Measurements from ENCODE around the gene ZNF430. TPM values are rescaled to one million over a fixed set of nuclear protein-coding genes. Genes with fewer than 3 reads are reported as not detected.

The ZNF430 gene
- total and polyA plus RNA-seq, 7 donors = 0.92 to 36.2 (median 6.7) TPM

DNA sequence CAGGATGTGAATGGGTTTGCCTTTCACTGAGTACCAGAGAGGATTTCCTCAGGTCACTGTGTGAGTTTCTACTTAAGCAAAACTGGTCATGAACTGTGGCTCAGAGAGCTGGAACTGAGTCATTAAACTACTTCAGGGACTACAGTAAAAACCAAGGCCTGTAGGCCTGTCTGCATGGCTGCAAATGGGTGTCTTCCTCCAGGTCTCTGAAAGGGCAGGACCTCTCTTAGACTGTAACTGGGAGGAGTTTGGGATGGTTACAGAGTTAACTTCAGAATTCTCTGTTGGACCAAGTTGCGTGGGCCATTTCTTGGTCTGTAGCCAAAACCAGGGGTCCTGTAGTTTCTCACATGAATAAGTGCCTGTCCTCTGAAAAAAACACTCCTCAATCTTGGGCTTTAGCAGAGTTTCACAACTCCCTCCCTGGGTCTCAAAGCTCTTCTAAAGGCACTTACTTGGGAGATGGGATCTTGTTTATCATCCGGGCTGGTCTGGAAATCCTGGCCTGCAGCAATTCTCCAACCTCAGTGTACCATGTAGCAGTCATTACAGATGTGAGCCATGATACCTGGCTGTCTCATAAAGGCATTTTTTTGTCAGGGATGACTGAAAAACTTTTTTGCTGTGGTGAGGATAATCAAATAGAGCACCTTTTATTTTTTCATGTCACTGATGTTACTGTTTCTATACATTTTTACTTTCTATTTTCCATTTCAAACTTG, 81.2 kb downstream of the ZNF430 start:
- H3K27me3 ChIP-seq = no peaks in the 10 kb centered on the region
- no peaks in the 10 kb centered on the region for H3K9me3 ChIP-seq
- DNase-seq = no peak
- no peak overlapping the region for H3K27ac ChIP-seq
- intact Hi-C loops (cut with DNase I) = no loop called here
- TF ChIP-seq POLR2A (IDR thresholded peaks at IDR 0.05) (no peak), POLR2AphosphoS5 (IDR thresholded peaks at IDR 0.05) (no peak), EP300 (IDR thresholded peaks at IDR 0.05) (no peak)
- TF ChIP-seq, protein P1, sequence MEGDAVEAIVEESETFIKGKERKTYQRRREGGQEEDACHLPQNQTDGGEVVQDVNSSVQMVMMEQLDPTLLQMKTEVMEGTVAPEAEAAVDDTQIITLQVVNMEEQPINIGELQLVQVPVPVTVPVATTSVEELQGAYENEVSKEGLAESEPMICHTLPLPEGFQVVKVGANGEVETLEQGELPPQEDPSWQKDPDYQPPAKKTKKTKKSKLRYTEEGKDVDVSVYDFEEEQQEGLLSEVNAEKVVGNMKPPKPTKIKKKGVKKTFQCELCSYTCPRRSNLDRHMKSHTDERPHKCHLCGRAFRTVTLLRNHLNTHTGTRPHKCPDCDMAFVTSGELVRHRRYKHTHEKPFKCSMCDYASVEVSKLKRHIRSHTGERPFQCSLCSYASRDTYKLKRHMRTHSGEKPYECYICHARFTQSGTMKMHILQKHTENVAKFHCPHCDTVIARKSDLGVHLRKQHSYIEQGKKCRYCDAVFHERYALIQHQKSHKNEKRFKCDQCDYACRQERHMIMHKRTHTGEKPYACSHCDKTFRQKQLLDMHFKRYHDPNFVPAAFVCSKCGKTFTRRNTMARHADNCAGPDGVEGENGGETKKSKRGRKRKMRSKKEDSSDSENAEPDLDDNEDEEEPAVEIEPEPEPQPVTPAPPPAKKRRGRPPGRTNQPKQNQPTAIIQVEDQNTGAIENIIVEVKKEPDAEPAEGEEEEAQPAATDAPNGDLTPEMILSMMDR (IDR thresholded peaks at IDR 0.05) = no peak
- WGBS, 2 donors = 75 to 87% methylated on average over 2 of the region's 2 CpGs
- no peaks in the 10 kb centered on the region for H3K4me1 ChIP-seq
- H3K4me3 ChIP-seq = no peak overlapping the region
- H3K36me3 ChIP-seq = peaks cover 0 to 23% (median 3%) of the 10 kb centered on the region in 4 donors

DNA sequence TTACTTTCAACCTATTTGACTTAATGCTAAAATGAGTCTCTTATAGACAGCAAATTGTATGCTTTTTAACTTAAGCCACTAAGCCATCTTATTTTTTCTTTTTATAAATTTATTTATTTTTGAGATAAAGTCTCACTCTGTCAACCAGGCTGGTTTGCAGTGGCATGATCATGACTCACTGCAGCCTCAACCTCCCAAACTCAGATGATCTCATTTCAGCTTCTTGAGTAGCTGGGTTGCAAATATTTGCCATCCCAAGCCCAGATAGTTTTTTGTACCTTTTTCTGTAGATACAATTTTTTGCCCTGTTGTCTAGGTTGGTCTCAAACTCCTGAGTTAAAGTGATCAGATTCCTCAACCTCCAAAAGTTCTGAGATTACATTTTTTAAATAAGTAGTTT, 88.7 kb downstream of the ZNF430 start:
- Histone ChIP-seq H3K27me3 (no peaks in the 10 kb centered on the region), H3K27ac (no peak overlapping the region), H3K9me3 (peaks cover 0 to 4% (median 2%) of the 10 kb centered on the region in 4 donors), H3K36me3 (peaks cover 0 to 9% (median 4%) of the 10 kb centered on the region in 4 donors), H3K4me1 (no peaks in the 10 kb centered on the region), H3K4me3 (no peak overlapping the region)
- no peak for DNase-seq
- intact Hi-C loops (cut with DNase I) = no loop called here
- TF ChIP-seq POLR2A (IDR thresholded peaks at IDR 0.05) (no peak), EP300 (IDR thresholded peaks at IDR 0.05) (no peak)
- TF ChIP-seq, protein P1 (IDR thresholded peaks at IDR 0.05) = no peak

Small RNA genes within 50 kb of the gene (small RNA-seq; reads per million reads assigned to genes)
- 0 reads per million in 3 donors for gene AC008739.3

Other genes with a start within 250 kb of the ZNF430 start
- gene ZNF66, start 244.4 kb upstream of the ZNF430 start, total RNA-seq = 1 to 10 TPM; 1.7 to 3.9 (median 3.6) TPM
- 1 to 10 TPM in 2 of 3 donors, not detected in 1; 2.5 to 5.4 TPM for gene ZNF66, start 244.4 kb upstream of the ZNF430 start, polyA plus RNA-seq
- 1 to 10 TPM; 3.6 to 6.1 (median 4.1) TPM for gene ZNF85, start 97.4 kb upstream of the ZNF430 start, total RNA-seq
- gene ZNF85, start 97.4 kb upstream of the ZNF430 start, polyA plus RNA-seq = 1 to 10 TPM; 1.4 to 4.7 (median 4.2) TPM
- 1 to 10 TPM; 3.1 to 6.6 (median 5.9) TPM for gene ZNF714, start 61.5 kb downstream of the ZNF430 start, total RNA-seq
- gene ZNF714, start 61.5 kb downstream of the ZNF430 start, polyA plus RNA-seq = 1 to 10 TPM in 2 of 3 donors, under 1 TPM in 1; 0.23 to 4.6 (median 1.2) TPM
- gene ZNF431, start 121.4 kb downstream of the ZNF430 start, total RNA-seq = 10 to 100 TPM in 2 of 4 donors, 1 to 10 TPM in 2; 6.4 to 18.6 (median 12.2) TPM
- 1 to 10 TPM; 1.2 to 7.4 (median 3.0) TPM for gene ZNF431, start 121.4 kb downstream of the ZNF430 start, polyA plus RNA-seq

All from sigmoid colon (tissue), 7 donors.